Esophagus (tissue), 2 donors: ENCODE measurements around the gene RTP5. TPM values are rescaled to one million over a fixed set of nuclear protein-coding genes. Genes with fewer than 3 reads are reported as not detected.

ENCODE experiments used
- H3K27ac ChIP-seq, 2 donors: one replicate each; pipeline ENCODE4 v1.5.1; 2013; ENCODE audit warnings: low read depth in 2 of 2, mild to moderate bottlenecking in 2 of 2, inconsistent platforms in 1 of 2, low read length in 1 of 2, moderate library complexity in 1 of 2
- H3K27me3 ChIP-seq, 2 donors: one replicate each; pipeline ENCODE4 v1.6.1; 2013; ENCODE audit warnings: low read length in 2 of 2, control low read depth in 1 of 2, mild to moderate bottlenecking in 1 of 2; ENCODE audit not compliant: insufficient read depth in 2 of 2, control insufficient read depth in 1 of 2
- H3K36me3 ChIP-seq, 2 donors: one replicate each; pipeline ENCODE4 v1.6.1; 2013; ENCODE audit warnings: low read length in 1 of 2; ENCODE audit not compliant: control insufficient read depth in 2 of 2, insufficient read depth in 2 of 2
- H3K4me1 ChIP-seq, 2 donors: one replicate each; pipeline ENCODE4 v1.6.1; 2013; ENCODE audit warnings: low read length in 1 of 2; ENCODE audit not compliant: control insufficient read depth in 2 of 2, insufficient read depth in 2 of 2
- H3K4me3 ChIP-seq, 2 donors: one replicate each; pipeline ENCODE4 v1.5.1; 2013; ENCODE audit warnings: low read length in 2 of 2, mild to moderate bottlenecking in 2 of 2, low read depth in 1 of 2, moderate library complexity in 1 of 2
- H3K9me3 ChIP-seq, 2 donors: one replicate each; pipeline ENCODE4 v1.6.1; 2013; ENCODE audit warnings: mild to moderate bottlenecking in 2 of 2, low read depth in 1 of 2, low read length in 1 of 2, moderate library complexity in 1 of 2; ENCODE audit not compliant: control insufficient read depth in 2 of 2, insufficient read depth in 1 of 2
- WGBS, 2 donors: extraction: QIAGEN DNeasy Blood & Tissue Kit; methylation state at CpG; one replicate each; pipeline ENCODE4 v1.1.7; 2013; 5-methylcytosine and 5-hydroxymethylcytosine counted together
- polyA plus RNA-seq, 2 donors: library from polyadenylated mRNA; stranded (reverse); fragments of 200-250 nt; gene quantifications; one replicate each; pipeline ENCODE4 v1.2.3, GENCODE V29; 2013
- donor health status: healthy with polysubstance abuse.
- donor health status: Bipolar disorder and iron deficiency.

RTP5 gene
- polyA plus RNA-seq, 2 donors = 0.06 to 0.28 TPM

DNA sequence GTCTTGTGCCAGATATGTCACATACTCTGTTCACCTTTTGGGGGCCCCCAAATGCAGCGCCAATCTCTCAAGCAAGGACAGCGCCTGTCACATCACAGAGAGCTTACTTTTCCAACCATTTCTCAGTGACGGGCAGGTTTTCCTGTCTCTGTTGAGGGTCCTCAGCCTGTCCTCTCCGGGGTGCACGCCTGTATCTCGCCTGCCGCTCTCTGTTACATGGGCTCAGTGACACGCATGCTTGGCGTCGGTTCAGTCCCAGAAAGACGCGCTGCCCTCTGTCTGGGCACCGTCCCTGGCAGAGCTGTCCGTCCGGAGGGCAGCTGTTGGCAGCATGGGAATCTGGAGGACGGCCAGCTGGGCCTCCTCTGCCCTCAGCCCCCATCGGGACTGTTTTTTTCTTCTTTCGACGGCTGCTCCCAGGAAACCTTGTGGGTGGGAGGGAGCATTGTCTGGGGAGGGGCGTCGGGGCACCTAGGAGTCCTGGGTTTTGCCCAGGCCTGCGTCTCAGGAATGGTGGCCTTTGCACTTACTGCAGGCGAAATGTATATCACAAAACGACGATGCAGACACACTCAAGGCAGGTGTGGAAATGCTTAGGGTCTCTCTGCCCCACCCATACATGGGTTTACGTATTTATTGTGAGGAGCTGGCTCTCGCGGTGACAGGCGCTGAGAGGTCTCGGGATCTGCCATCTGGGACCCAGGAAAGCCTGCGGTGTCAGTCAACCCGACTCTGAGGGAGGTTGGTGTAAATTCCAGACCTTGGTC is 30.9 kb downstream of the RTP5 start:
- Histone ChIP-seq H3K27me3 (no peaks in the 10 kb centered on the region), H3K27ac (peak overlapping the region; percentile 56 to 81), H3K4me1 (peaks cover 9 to 13% of the 10 kb centered on the region in 2 donors), H3K36me3 (no peaks in the 10 kb centered on the region), H3K9me3 (no peaks in the 10 kb centered on the region), H3K4me3 (peak overlapping the region in 1 of 2 donors; percentile 9)
- 62 to 70% methylated on average over 32 of the region's 32 CpGs for WGBS, 2 donors

DNA sequence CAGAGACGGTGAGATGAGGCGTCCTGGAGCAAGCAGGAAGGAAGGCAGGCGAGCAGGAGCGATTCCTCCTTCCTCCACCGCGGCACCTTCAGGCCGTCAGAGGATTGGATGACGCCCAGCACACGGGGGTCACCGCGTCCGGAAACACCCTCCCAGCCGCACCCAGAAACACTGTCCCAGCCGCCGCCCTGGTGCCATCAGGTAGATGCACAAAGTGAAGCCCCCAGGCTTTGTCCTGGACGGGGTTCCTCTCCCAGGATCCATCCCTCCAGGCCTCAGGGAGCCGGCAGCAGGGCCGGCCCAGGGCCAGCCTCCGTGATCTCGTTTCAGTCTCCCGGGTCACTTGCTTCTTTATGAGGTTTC is 31.5 kb downstream of the RTP5 start:
- Histone ChIP-seq H3K4me3 (peak overlapping the region in 1 of 2 donors; percentile 9), H3K27me3 (no peaks in the 10 kb centered on the region), H3K36me3 (no peaks in the 10 kb centered on the region), H3K9me3 (no peaks in the 10 kb centered on the region), H3K27ac (peak overlapping the region; percentile 56 to 81), H3K4me1 (peaks cover 7 to 9% of the 10 kb centered on the region in 2 donors)
- WGBS, 2 donors = 70 to 73% methylated on average over 21 of the region's 21 CpGs

DNA sequence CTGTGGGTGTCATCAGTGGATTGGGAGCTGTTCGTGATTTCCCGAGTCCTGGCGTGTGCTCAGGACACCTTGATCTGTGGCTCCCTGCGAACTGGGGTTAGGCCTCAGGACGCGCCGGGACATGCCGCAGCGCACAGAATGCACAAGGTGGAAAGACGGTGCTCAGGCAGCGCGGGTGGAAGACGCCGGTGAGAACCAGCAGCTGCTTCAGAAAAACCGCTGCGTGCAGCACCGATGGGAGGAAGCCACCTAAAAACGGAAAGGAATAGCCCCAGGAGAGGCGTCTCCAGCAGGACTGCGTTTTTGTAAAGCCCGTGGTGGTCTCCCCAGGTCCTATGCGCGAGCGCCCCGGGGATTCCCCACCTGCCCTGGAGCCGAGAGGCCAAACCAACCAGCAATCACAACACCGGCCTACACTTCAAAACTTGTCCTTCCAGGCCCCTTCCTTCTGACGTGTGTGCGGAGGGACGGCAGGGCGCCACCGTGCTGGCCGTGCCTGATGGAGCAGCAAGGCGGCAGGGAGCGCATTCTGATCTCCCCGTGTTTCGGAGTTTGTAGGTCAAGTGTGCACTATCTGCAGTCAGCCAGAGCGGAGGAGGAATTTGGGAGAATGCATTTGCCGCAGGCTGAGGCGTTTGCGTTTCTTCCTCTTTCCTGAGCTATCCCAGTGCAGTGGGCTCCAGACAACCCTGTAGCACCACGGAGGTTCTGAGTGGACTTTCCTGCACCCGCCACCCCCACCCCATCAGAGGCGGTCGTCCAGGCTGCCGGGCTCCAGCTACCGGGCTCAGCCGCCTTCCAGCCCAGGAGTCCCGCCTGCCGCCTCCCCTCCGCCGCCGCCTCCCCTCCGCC is 32.2 kb downstream of the RTP5 start:
- H3K4me1 ChIP-seq = peaks cover 6 to 9% of the 10 kb centered on the region in 2 donors
- no peaks in the 10 kb centered on the region for H3K27me3 ChIP-seq
- no peaks in the 10 kb centered on the region for H3K36me3 ChIP-seq
- peak overlapping the region; percentile 56 to 81 for H3K27ac ChIP-seq
- WGBS, 2 donors = 65 to 66% methylated on average over 45 to 54 of the region's 54 CpGs
- peak overlapping the region; percentile 8 to 20 for H3K4me3 ChIP-seq
- no peaks in the 10 kb centered on the region for H3K9me3 ChIP-seq

DNA sequence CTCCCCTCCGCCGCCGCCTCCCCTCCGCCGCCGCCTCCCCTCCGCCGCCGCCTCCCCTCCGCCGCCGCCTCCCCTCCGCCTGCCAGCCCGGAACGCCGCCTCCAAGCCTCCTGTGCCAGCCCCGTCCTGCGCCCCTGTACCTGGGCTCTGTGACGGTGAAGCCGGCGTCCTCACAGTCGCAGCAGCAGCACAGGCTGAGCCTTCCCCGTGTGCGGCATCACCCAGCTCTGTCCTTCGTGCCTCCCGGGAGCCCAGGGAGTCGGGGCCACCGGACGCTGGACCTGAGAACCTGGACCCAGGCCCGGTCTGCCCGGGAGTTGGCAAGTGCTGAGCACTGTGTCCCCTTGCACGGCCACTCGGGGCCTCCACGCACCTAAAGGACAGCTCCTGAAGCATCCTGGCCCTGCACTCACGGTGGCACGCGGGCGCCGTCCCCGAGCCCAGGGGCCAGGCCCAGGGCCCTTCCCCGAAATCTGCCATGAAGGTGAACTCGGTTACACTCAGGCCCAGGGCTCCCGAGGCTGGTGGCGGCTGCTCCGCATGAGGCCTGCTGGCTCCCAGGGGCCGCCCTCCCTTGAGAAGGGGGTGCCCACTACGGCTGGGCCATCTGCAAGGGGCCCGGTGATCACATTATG is 32.9 kb downstream of the RTP5 start:
- Histone ChIP-seq H3K27ac (no peak overlapping the region), H3K9me3 (no peaks in the 10 kb centered on the region), H3K4me3 (no peak overlapping the region), H3K36me3 (no peaks in the 10 kb centered on the region), H3K27me3 (no peaks in the 10 kb centered on the region), H3K4me1 (peaks cover 6 to 9% of the 10 kb centered on the region in 2 donors)
- WGBS, 2 donors = 68 to 75% methylated on average over 31 to 48 of the region's 48 CpGs

DNA sequence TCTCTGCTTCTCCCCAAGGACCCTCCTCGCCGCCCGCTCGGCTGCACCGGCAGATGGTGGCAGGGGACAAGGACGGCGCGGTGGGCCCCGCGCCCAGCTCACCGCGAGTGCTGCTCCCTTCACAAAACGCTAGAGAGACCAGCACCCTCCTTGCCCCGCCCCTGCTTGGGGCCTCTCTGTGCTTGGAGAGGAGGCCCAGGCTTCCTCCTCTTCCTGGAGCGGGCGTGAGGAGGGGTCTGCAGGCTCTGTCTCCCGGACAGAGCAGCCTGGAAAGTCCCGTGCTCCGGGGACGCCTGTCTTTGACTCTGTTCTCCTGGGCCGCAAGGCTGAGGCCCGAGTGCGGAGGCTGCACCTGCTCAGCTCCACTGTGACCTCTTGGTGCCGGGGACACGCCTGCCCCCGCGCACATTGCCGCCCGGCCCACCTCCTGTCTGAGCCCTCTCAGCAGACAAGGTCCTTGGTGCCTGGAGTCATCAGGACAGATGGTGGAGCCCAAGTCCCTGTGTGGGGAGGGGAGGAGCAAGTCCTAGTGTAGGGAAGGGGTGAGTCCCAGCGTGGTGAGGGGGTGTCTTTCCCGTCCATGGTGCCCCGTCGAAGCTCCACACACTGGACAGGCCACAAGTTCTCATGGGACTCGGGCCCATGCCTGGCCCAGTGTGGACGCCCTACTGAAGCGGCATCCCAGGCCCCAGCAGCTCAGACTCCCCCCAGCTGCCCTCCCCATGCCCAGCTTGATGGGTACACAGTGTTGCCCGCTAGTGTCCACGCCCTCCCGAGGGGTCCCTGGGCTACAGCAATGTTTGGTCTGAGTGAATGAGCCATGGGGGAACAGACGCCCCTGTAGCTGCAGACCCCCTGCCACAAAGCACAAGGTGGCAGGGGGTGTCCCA is 33.8 kb downstream of the RTP5 start:
- H3K9me3 ChIP-seq = no peaks in the 10 kb centered on the region
- peaks cover 6 to 9% of the 10 kb centered on the region in 2 donors for H3K4me1 ChIP-seq
- no peak overlapping the region for H3K4me3 ChIP-seq
- H3K27ac ChIP-seq = no peak overlapping the region
- whole genome bisulfite sequencing, 2 donors = 92 to 94% methylated on average over 39 to 40 of the region's 40 CpGs
- H3K27me3 ChIP-seq = no peaks in the 10 kb centered on the region
- H3K36me3 ChIP-seq = no peaks in the 10 kb centered on the region

DNA sequence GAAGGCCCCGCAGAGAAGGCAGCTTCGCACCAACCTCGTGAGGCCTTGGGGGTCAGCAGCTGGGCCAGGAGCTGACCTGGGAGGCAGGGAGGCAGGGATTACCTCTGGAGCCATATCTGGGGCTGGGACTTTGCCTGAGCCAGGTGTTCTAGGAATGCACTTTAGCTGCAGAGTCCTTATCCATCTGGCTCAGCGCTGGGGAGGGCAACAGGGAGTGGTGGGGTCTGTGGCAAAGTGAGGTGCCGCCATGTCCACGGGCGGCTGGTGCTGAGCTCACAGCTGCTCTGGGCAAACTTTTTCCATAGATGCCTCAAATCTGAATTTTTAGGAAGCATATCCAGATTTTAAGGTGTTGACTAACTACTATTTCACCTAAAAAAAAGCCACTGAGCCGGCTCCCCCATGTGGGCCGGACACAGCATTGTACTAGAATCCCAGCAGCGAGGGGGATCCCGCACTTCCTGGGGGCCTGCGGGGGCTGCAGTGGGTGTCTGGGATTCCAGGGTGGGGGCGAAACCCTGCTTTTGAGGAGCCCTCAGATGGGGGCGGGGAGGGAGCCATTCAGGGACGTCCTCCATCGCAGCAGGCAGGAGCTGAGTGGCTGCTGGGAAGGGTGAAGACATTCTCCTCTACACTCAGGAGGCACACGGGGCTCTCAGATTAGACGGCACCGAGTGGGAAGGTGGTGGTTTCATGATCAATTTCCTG is 34.6 kb downstream of the RTP5 start:
- Histone ChIP-seq H3K4me1 (peaks cover 6 to 9% of the 10 kb centered on the region in 2 donors), H3K4me3 (no peak overlapping the region), H3K27me3 (no peaks in the 10 kb centered on the region), H3K9me3 (no peaks in the 10 kb centered on the region), H3K27ac (no peak overlapping the region), H3K36me3 (no peaks in the 10 kb centered on the region)
- WGBS, 2 donors = 89 to 91% methylated on average over 19 of the region's 19 CpGs

DNA sequence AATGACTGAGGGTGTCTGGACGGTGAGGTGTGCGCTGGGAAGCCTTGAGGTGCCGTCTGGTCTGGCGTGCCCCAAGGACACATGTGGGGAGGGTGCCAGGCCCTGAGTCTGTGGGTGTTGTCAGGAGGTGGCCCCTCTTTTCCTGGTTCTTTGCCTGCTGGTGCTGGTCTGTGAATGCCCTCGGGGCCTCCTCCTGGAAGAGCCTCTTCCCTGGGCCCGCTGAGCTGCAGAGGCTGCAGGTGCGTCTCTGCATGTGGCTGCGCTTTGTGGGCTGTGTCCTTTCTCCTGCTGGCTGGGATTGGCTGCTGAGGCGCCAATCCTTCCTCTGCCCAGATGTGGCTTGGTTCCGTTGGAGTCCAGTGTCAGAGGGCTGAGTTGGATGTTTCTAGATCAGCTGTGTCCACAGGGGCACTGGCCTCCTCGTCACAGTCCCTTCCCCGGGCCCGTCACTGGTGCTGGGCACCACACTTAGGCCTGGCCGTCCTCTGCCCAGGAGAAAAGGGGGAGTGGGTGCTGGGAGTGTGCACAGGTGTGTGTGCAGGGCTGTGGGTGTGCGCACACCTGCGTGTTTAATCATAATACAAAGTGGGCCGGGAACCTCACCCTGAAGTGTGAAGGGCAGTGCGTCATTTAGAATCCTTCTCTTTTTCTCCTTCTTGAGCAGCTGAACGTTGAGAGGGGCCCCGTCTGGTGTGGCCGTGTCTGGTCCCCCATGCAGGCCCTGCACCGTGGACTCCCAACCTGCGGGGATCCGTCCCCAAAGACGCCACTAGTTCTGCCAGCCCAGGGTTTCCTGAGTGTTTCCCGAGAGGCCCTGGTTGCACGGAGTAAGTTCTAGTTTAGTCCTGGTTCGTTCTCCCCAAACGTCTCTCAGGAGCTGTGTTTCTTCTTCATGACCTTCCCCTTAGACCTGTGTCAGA is 35.5 kb downstream of the RTP5 start:
- WGBS, 2 donors = 85 to 86% methylated on average over 28 to 29 of the region's 29 CpGs
- Histone ChIP-seq H3K36me3 (no peaks in the 10 kb centered on the region), H3K27ac (no peak overlapping the region), H3K4me3 (no peak overlapping the region), H3K4me1 (peaks cover 6 to 9% of the 10 kb centered on the region in 2 donors), H3K27me3 (no peaks in the 10 kb centered on the region), H3K9me3 (no peaks in the 10 kb centered on the region)

DNA sequence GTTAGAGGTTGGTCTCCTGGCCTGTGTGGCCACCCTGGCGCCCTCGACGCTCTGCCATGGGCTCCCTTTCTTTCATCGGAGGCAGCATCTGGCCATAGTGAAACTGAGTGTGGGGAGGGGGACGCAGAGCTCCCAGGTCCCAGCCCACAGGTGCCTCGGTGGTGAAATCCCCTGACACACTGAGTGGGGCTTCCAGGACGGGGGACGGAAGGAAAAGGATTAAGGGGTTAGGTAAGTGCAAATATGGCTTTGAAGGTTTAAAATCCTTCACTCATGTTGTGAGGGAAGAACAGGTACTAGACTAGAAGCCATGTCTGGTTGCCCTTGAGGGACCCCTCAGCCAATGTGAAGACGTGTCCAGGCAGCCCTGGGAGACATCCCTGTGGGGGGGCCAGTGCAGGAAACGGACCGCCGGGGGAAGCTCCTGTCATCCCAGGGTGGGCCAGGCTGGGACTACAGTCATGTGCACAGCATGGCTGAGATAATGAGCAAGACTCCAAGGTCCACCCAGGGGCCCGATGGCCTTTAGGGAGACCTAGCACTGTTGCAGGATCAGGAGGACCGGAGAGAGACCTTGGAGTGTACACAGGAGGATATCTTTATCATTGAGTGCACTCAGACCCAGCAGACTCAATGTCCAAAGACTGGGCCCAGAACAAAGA is 36.3 kb downstream of the RTP5 start:
- Histone ChIP-seq H3K27me3 (no peaks in the 10 kb centered on the region), H3K4me1 (peaks cover 5 to 6% of the 10 kb centered on the region in 2 donors), H3K27ac (no peak overlapping the region), H3K36me3 (no peaks in the 10 kb centered on the region), H3K9me3 (no peaks in the 10 kb centered on the region), H3K4me3 (no peak overlapping the region)
- WGBS, 2 donors = 87 to 94% methylated on average over 14 of the region's 14 CpGs
